Keratinocyte (primary cell): ENCODE data around the gene GJA4. TPM values are rescaled to one million over a fixed set of nuclear protein-coding genes. Genes with fewer than 3 reads are reported as not detected.

Experiments
- DNase-seq: peaks from one replicate; pipeline ENCODE4 v3.0.0-alpha.2; 2011; ENCODE audit warnings: low read depth, missing footprints, low spot score
- FAIRE-seq: peaks from 2 replicates; lab custom pipeline; 2011; peaks lifted over from hg19 to GRCh38; lab: Jason Lieb, UNC
- H2AFZ ChIP-seq: 2 replicates; pipeline ENCODE4 v1.6.0; 2012; ENCODE audit warnings: low read length, control low read depth, inconsistent platforms; ENCODE audit not compliant: control insufficient read depth
- H3K27ac ChIP-seq: 2 replicates; pipeline ENCODE4 v1.5.1; 2011; ENCODE audit warnings: low read length; ENCODE audit not compliant: control insufficient read depth, insufficient read depth
- H3K27me3 ChIP-seq: 3 replicates; pipeline ENCODE4 v1.6.0; 2011; ENCODE audit warnings: low read length; ENCODE audit not compliant: control insufficient read depth, insufficient read depth; ENCODE audit errors: extremely low read depth
- H3K36me3 ChIP-seq, 2 experiments: 2 replicates in 1 of 2; 3 replicates in 1 of 2; pipeline ENCODE4 v1.5.1; 2011; ENCODE audit warnings: low read length in 2 of 2, mild to moderate bottlenecking in 1 of 2; ENCODE audit not compliant: control insufficient read depth in 2 of 2, insufficient read depth in 2 of 2; ENCODE audit errors: extremely low read depth in 1 of 2
- H3K4me1 ChIP-seq: 3 replicates; pipeline ENCODE4 v1.5.1; 2011; ENCODE audit warnings: low read length; ENCODE audit not compliant: control insufficient read depth, insufficient read depth; ENCODE audit errors: extremely low read depth
- H3K4me2 ChIP-seq: 3 replicates; pipeline ENCODE4 v1.6.0; 2011; ENCODE audit warnings: low read depth, low read length; ENCODE audit not compliant: control insufficient read depth, insufficient read depth; ENCODE audit errors: extremely low read depth
- H3K4me3 ChIP-seq, 3 experiments: fragments of 200-600 bp in 1 of 3; sonication (generic) in 1 of 3; 2 replicates in 2 of 3; 3 replicates in 1 of 3; pipeline ENCODE4 v1.5.1; 2011 to 2016; ENCODE audit warnings: low read length in 3 of 3, mild to moderate bottlenecking in 3 of 3, control low read depth in 2 of 3, inconsistent platforms in 1 of 3, low read depth in 1 of 3, mixed read lengths in 1 of 3, mixed run types in 1 of 3, moderate library complexity in 1 of 3; ENCODE audit not compliant: control insufficient read depth in 2 of 3, insufficient read depth in 2 of 3; ENCODE audit errors: extremely low read depth in 1 of 3
- H3K79me2 ChIP-seq: 2 replicates; pipeline ENCODE4 v1.6.0; 2012; ENCODE audit warnings: low read length; ENCODE audit not compliant: control insufficient read depth, insufficient read depth
- H3K9ac ChIP-seq: 3 replicates; pipeline ENCODE4 v1.6.0; 2011; ENCODE audit warnings: low read length; ENCODE audit not compliant: control insufficient read depth, insufficient read depth; ENCODE audit errors: extremely low read depth
- H3K9me1 ChIP-seq: 3 replicates; pipeline ENCODE4 v1.6.0; 2011; ENCODE audit warnings: low read length; ENCODE audit not compliant: control insufficient read depth, insufficient read depth; ENCODE audit errors: extremely low read depth
- H3K9me3 ChIP-seq: 2 replicates; pipeline ENCODE4 v1.5.1; 2012; ENCODE audit warnings: low read depth, low read length; ENCODE audit not compliant: control insufficient read depth
- H4K20me1 ChIP-seq: 3 replicates; pipeline ENCODE4 v1.6.0; 2011; ENCODE audit warnings: low read length; ENCODE audit not compliant: control insufficient read depth, insufficient read depth; ENCODE audit errors: extremely low read depth
- CTCF ChIP-seq, 3 experiments: IDR thresholded peaks in 1 of 3; conservative IDR thresholded peaks in 1 of 3; optimal IDR thresholded peaks in 1 of 3; 2 replicates in 2 of 3; 3 replicates in 1 of 3; pipeline versions ENCODE3 to v1.5.1; 2011; ENCODE audit warnings: low read length in 3 of 3, mild to moderate bottlenecking in 3 of 3, moderate library complexity in 2 of 3, control low read depth in 1 of 3, inconsistent platforms in 1 of 3; ENCODE audit not compliant: insufficient read depth in 2 of 3; ENCODE audit errors: extremely low read depth in 1 of 3
- EZH2 ChIP-seq: IDR thresholded peaks from one replicate; pipeline ENCODE4 v1.6.1; 2012; ENCODE audit warnings: inconsistent platforms, mild to moderate bottlenecking, low read length, moderate library complexity
- dilution Hi-C: fragments of 300-500 bp; cut with MboI; formaldehyde crosslinking; loops from one replicate; pipeline ENCODE4 v1.7.0; 2020; ENCODE audit warnings: low sequenced_read_pairs; ENCODE audit not compliant: extremely low pct_ligation_motif_present
- polyA plus RNA-seq, 5 experiments: library from polyadenylated mRNA; depleted of rRNA in 3 of 5; stranded (reverse) in 3 of 5; stranded (forward) in 1 of 5; unstranded in 1 of 5; fragments of >200 nt; gene quantifications; 1 replicate in 1 of 5; 2 replicates in 3 of 5; 3 replicates in 1 of 5; pipeline versions ENCODE4 v1.2.1 to v1.2.3, GENCODE V29; 2011 to 2012; ENCODE audit warnings: missing spikeins in 2 of 5, low read depth in 1 of 5, low replicate concordance in 1 of 5

GJA4 gene
- polyA plus RNA-seq, 1 donor (not counting 4 experiments of a cell fraction or from before 2014, with no cell fraction given) = not detected

GRCh38 chr1:34840426-34840825 lies 47.6 kb downstream of the GJA4 start:
- H3K9ac ChIP-seq = no peak overlapping the region
- dilution Hi-C loops = no loop called here
- H3K9me3 ChIP-seq = no peaks in the 10 kb centered on the region
- H3K4me2 ChIP-seq = no peak overlapping the region
- no peaks in the 10 kb centered on the region for H3K79me2 ChIP-seq
- H3K4me3 ChIP-seq = no peak overlapping the region
- H3K9me1 ChIP-seq = no peaks in the 10 kb centered on the region
- DNase-seq (no peak), FAIRE-seq (no peak)
- no peak overlapping the region for H2AFZ ChIP-seq
- no peaks in the 10 kb centered on the region for H3K4me1 ChIP-seq
- no peak overlapping the region for H3K27ac ChIP-seq
- H3K36me3 ChIP-seq = no peaks in the 10 kb centered on the region
- TF ChIP-seq EZH2 (no peak), CTCF (optimal IDR thresholded peaks at IDR 0.05 in 1 of 3, IDR thresholded peaks at IDR 0.05 in 1 of 3, conservative IDR thresholded peaks at IDR 0.05 in 1 of 3; ENCODE audit: extremely low read depth in 1 of 3, insufficient read depth in 2 of 3, low read length in 3 of 3) (no peak)
- no peaks in the 10 kb centered on the region for H4K20me1 ChIP-seq
- no peaks in the 10 kb centered on the region for H3K27me3 ChIP-seq

- no peaks in the 10 kb centered on the region for H3K9me3 ChIP-seq
- H3K79me2 ChIP-seq = no peaks in the 10 kb centered on the region
- H4K20me1 ChIP-seq = no peaks in the 10 kb centered on the region
- no peak overlapping the region for H3K4me3 ChIP-seq
- no peak overlapping the region for H3K9ac ChIP-seq
- H3K4me2 ChIP-seq = no peak overlapping the region
- FAIRE-seq = no peak
- H3K9me1 ChIP-seq = no peaks in the 10 kb centered on the region
- TF ChIP-seq CTCF (optimal IDR thresholded peaks at IDR 0.05 in 1 of 3, IDR thresholded peaks at IDR 0.05 in 1 of 3, conservative IDR thresholded peaks at IDR 0.05 in 1 of 3; ENCODE audit: extremely low read depth in 1 of 3, insufficient read depth in 2 of 3, low read length in 3 of 3) (no peak), EZH2 (no peak)
- H3K27me3 ChIP-seq = no peaks in the 10 kb centered on the region
- dilution Hi-C loops = no loop called here
- H2AFZ ChIP-seq = no peak overlapping the region
- no peaks in the 10 kb centered on the region for H3K4me1 ChIP-seq
- no peaks in the 10 kb centered on the region for H3K36me3 ChIP-seq
- no peak for DNase-seq
- no peak overlapping the region for H3K27ac ChIP-seq
These were observed 49.3 kb downstream of the GJA4 start for GRCh38 chr1:34842073-34842472.
